Spleen (tissue), 11 donors: ENCODE results near the gene TWIST2. TPM values are rescaled to one million over a fixed set of nuclear protein-coding genes. Genes with fewer than 3 reads are reported as not detected.
A peak's percentile ranks its signal among the peaks of the same experiment; 100 is the strongest.

Experiments
- DNase-seq: peaks from one replicate; pipeline ENCODE4 v3.0.0-alpha.2; 2020
- H3K27ac ChIP-seq, 8 donors: fragments of 200-600 bp; sonication (generic) in 7 of 8; 1 replicate in 4 of 8; 2 replicates in 4 of 8; pipeline versions ENCODE4 v1.5.0 to v1.8.0; 2016 to 2021; ENCODE audit warnings: inconsistent platforms in 4 of 8, mild to moderate bottlenecking in 4 of 8, moderate library complexity in 1 of 8
- H3K27me3 ChIP-seq, 7 donors: fragments of 200-600 bp; sonication (generic) in 6 of 7; replicated peaks in 1 of 7; 1 replicate in 4 of 7; 2 replicates in 3 of 7; pipeline versions ENCODE4 v1.5.0 to v1.8.0; 2016 to 2021; ENCODE audit warnings: inconsistent platforms in 3 of 7, mild to moderate bottlenecking in 1 of 7
- H3K36me3 ChIP-seq, 6 donors: fragments of 200-600 bp; sonication (generic) in 5 of 6; 1 replicate in 4 of 6; 2 replicates in 2 of 6; pipeline versions ENCODE4 v1.5.0 to v1.8.0; 2016 to 2021; ENCODE audit warnings: inconsistent platforms in 2 of 6
- H3K4me1 ChIP-seq, 6 donors: fragments of 200-600 bp; sonication (generic) in 5 of 6; 1 replicate in 3 of 6; 2 replicates in 3 of 6; pipeline versions ENCODE4 v1.5.0 to v1.8.0; 2016 to 2021; ENCODE audit warnings: inconsistent platforms in 3 of 6
- H3K4me3 ChIP-seq, 8 donors: fragments of 200-600 bp; sonication (generic) in 7 of 8; 1 replicate in 4 of 8; 2 replicates in 4 of 8; pipeline versions ENCODE4 v1.5.0 to v1.8.0; 2016 to 2021; ENCODE audit warnings: inconsistent platforms in 4 of 8, mild to moderate bottlenecking in 4 of 8, moderate library complexity in 2 of 8
- H3K9me3 ChIP-seq, 8 donors: fragments of 200-600 bp; sonication (generic) in 7 of 8; 1 replicate in 4 of 8; 2 replicates in 4 of 8; pipeline versions ENCODE4 v1.5.0 to v1.8.0; 2016 to 2021; ENCODE audit warnings: inconsistent platforms in 4 of 8
- POLR2A ChIP-seq, 3 donors: fragments of 450-650 bp; IDR thresholded peaks; one replicate each; pipeline ENCODE4 v1.5.1; 2017; ENCODE audit warnings: antibody characterized with exemption in 3 of 3, mild to moderate bottlenecking in 1 of 3
- POLR2AphosphoS5 ChIP-seq, 3 donors: sonication (generic); formaldehyde crosslinking; IDR thresholded peaks; one replicate each; pipeline ENCODE4 v1.5.1; 2017; ENCODE audit warnings: antibody characterized with exemption in 3 of 3
- WGBS, 5 donors: extraction: QIAGEN DNeasy Blood & Tissue Kit in 3 of 5; methylation state at CpG; one replicate each; pipeline versions ENCODE4 v1.1.5 to v1.1.7; 2013 to 2018; 5-methylcytosine and 5-hydroxymethylcytosine counted together
- intact Hi-C: fragments of 100-400 bp; cut with DNase I; formaldehyde crosslinking; loops from one replicate; pipeline ENCODE4 v1.15.0; 2023; ENCODE audit warnings: low total_unique reads
- polyA plus RNA-seq, 3 donors: library from polyadenylated mRNA; stranded (reverse); fragments of 200-250 nt; gene quantifications; one replicate each; pipeline ENCODE4 v1.2.1, GENCODE V29; 2013
- total RNA-seq, 7 donors: library from RNA; depleted of rRNA in 3 of 7; stranded (reverse); fragments of >200 nt in 3 of 7; fragmentation: NEBNext Ultra II Directional in 4 of 7; extraction: Animal tissue kit (Norgen Biotek cat#: 25700) in 4 of 7; gene quantifications; one replicate each; pipeline versions ENCODE4 v1.1.0 to v1.2.1, GENCODE V29; 2016 to 2021
- TF ChIP-seq, protein P1 (sequence below), 11 experiments: fragments of 200-600 bp in 7 of 11; fragments of 450-650 bp in 4 of 11; sonication (generic) in 4 of 11; IDR thresholded peaks in 8 of 11; conservative IDR thresholded peaks in 3 of 11; 1 replicate in 7 of 11; 2 replicates in 4 of 11; pipeline versions ENCODE4 v1.4.0 to v1.8.0; 2016 to 2021; ENCODE audit warnings: antibody characterized with exemption in 11 of 11, inconsistent platforms in 4 of 11, mild to moderate bottlenecking in 1 of 11
- donor health status: healthy with polysubstance abuse.
- donor health status: DM: no; HTN: no; CAD: no; lungs with moderate emphysema.
- donor health status: DM: no; HTN: no; CAD: no.
- donor health status: Bipolar disorder and iron deficiency.
- donor health status: healthy.
- donor health status: DM: no; HTN: no; CAD: no.
- donor health status: DM: yes; HTN: yes; CAD: no.

Gene TWIST2
- total and polyA plus RNA-seq, 10 donors: 1.7 to 9.0 (median 2.4) TPM

DNA sequence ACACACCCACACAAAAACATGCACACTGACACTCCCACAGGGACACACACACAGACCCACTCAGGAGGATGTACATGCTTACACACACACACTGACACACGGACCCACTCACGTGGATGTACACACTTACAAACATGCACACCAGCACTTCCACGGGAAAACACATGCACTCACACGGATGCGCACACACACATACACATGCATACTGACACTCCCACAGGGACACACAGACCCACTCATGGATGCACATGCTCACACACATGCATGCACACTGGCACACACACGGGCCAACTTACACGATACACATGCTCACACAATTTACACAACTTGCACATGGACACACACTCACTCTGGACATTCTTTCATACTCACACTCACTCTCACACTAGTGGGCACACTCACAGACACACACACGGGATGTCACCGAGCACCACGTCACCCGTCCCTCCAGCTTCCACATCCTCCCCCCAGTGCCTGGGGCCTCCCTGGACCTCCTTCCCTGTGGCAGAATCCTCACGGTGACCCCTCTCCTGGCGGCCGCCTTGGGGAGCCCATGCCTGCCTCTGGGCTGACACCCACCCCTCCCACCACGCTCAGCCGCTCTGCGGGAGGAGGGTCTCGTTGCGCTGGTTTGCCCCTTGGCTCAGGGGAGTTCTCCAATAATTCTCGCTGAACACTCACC lies 58.5 kb downstream of the TWIST2 start:
- intact Hi-C loops: no loop called here
- H3K27ac ChIP-seq: no peak overlapping the region
- H3K36me3 ChIP-seq: no peaks in the 10 kb centered on the region
- H3K9me3 ChIP-seq: no peaks in the 10 kb centered on the region
- no peak for TF ChIP-seq POLR2A (IDR thresholded peaks at IDR 0.05)
- TF ChIP-seq POLR2AphosphoS5 (IDR thresholded peaks at IDR 0.05): no peak
- TF ChIP-seq, protein P1, sequence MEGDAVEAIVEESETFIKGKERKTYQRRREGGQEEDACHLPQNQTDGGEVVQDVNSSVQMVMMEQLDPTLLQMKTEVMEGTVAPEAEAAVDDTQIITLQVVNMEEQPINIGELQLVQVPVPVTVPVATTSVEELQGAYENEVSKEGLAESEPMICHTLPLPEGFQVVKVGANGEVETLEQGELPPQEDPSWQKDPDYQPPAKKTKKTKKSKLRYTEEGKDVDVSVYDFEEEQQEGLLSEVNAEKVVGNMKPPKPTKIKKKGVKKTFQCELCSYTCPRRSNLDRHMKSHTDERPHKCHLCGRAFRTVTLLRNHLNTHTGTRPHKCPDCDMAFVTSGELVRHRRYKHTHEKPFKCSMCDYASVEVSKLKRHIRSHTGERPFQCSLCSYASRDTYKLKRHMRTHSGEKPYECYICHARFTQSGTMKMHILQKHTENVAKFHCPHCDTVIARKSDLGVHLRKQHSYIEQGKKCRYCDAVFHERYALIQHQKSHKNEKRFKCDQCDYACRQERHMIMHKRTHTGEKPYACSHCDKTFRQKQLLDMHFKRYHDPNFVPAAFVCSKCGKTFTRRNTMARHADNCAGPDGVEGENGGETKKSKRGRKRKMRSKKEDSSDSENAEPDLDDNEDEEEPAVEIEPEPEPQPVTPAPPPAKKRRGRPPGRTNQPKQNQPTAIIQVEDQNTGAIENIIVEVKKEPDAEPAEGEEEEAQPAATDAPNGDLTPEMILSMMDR (IDR thresholded peaks at IDR 0.05 in 8 of 11, conservative IDR thresholded peaks at IDR 0.05 in 3 of 11): no peak
- peak; percentile 54 for DNase-seq
- no peak overlapping the region for H3K4me3 ChIP-seq
- H3K4me1 ChIP-seq: no peaks in the 10 kb centered on the region
- WGBS, 5 donors: 86 to 92% (median 89%) methylated on average over 20 of the region's 20 CpGs
- H3K27me3 ChIP-seq: peaks cover 0 to 17% (median 0%) of the 10 kb centered on the region in 7 donors

DNA sequence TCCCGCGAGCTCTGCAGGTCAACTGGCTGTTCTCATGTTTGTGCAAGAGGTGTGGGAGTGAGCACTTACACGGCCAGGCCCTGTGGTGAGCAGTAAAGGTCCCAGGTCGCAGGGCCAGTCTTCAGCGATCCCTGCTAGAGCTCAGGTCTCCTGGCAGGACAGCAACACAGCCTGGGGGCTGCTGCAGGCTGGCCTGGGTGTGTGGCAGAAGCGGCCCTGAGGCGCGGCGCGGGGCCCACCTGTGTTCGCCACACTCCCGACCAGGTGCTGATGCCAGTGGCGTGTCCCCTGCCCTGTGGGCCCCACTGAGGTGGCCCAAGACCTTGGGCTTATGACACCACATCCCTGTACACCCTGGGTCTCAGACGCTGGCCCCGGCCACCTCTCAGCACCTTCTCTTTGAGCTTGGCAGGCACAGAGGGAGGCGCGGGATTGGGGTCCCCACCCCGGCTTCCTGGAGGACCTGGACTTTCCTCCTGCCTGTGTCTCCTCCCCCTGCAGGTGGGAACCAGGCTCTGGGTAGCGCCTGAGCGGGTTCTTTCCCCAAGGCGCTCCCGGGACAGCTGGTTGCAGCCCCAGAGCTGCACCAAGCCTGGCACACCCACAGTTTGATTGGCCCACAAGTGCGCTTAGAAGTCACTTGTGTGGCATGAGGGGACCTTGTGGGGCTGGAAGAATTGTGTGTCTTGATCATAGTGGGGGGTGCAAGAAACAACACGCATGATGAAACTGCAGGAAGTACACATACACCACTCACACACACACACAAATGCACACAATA lies 59.2 kb downstream of the TWIST2 start:
- peaks cover 0 to 12% (median 0%) of the 10 kb centered on the region in 7 donors for H3K27me3 ChIP-seq
- H3K36me3 ChIP-seq: no peaks in the 10 kb centered on the region
- intact Hi-C loops: no loop called here
- WGBS, 5 donors: 84 to 88% (median 86%) methylated on average over 20 to 24 of the region's 24 CpGs
- DNase-seq: peak; percentile 58
- H3K9me3 ChIP-seq: no peaks in the 10 kb centered on the region
- no peaks in the 10 kb centered on the region for H3K4me1 ChIP-seq
- no peak overlapping the region for H3K27ac ChIP-seq
- H3K4me3 ChIP-seq: no peak overlapping the region
- TF ChIP-seq, protein P1 (IDR thresholded peaks at IDR 0.05 in 8 of 11, conservative IDR thresholded peaks at IDR 0.05 in 3 of 11): no peak
- no peak for TF ChIP-seq POLR2A (IDR thresholded peaks at IDR 0.05)
- TF ChIP-seq POLR2AphosphoS5 (IDR thresholded peaks at IDR 0.05): no peak

DNA sequence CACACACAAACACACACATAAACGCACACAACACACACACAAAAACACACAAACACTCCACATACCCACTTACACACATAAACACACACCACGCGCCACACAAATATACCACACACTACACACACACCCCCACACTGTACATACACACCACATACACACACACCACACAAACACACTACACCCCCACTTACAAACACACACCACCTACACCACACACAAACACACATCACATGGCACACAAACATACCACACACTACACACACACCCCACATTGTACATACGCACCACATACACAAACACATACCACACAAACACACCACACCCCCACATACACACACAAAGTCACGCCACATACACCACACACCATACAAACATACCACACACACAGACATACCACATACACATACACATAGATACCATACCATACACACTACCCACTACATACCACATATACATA lies 59.9 kb downstream of the TWIST2 start:
- Histone ChIP-seq H3K27me3 (peaks cover 0 to 16% (median 0%) of the 10 kb centered on the region in 7 donors), H3K4me3 (no peak overlapping the region), H3K9me3 (no peaks in the 10 kb centered on the region), H3K4me1 (no peaks in the 10 kb centered on the region), H3K27ac (no peak overlapping the region), H3K36me3 (no peaks in the 10 kb centered on the region)
- TF ChIP-seq, protein P1 (IDR thresholded peaks at IDR 0.05 in 8 of 11, conservative IDR thresholded peaks at IDR 0.05 in 3 of 11): no peak
- 89 to 96% (median 95%) methylated on average over 5 of the region's 5 CpGs for WGBS, 5 donors
- intact Hi-C loops: no loop called here
- DNase-seq: peak; percentile 12
